Central memory CD4-positive, alpha-beta T cell (primary cell): Measurements from ENCODE around the gene PPIG.
"Not testable (repeated sequence)": the region's sequence is repeated elsewhere in the genome, so short reads cannot be mapped to it uniquely, and the experiment has no call there.

ENCODE experiments used
- DNase-seq: peaks from one replicate; pipeline ENCODE4 v3.0.0; 2022

PPIG gene

GRCh38 chr2:169596546-169596945 lies 12.4 kb downstream of the PPIG start:
- not testable (repeated sequence) for DNase-seq

- DNase-seq, result no peak
Measured at GRCh38 chr2:169598982-169599381, 14.8 kb downstream of the PPIG start.

GRCh38 chr2:169599568-169599967 lies 15.4 kb downstream of the PPIG start:
- no peak for DNase-seq

- no peak for DNase-seq
Measured at GRCh38 chr2:169609264-169609663, 25.1 kb downstream of the PPIG start.

GRCh38 chr2:169613876-169614275 lies 29.7 kb downstream of the PPIG start:
- DNase-seq, result no peak

- not testable (repeated sequence) for DNase-seq
Measured at GRCh38 chr2:169615982-169616381, 31.8 kb downstream of the PPIG start.

- no peak for DNase-seq
Measured at GRCh38 chr2:169619946-169620345, 35.8 kb downstream of the PPIG start.

DNA sequence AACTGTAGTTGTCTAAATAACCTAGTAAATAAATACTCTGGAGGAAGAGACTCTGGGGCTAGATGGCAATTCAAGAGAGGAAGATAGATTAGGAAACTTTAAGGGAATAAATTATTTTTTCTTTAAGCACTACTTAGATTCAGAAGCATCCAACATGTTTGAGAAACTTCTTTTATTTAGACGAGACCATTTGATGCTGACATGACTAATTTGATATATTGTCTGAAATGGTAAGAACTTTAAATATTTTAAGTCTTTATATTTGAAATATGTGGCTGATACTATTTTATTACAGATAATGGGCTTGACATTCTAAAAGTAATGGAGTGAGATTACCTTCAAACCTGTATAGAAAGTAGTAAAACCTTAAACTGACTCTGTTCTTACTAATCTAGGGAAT lies 36.4 kb downstream of the PPIG start:
- no peak for DNase-seq

DNA sequence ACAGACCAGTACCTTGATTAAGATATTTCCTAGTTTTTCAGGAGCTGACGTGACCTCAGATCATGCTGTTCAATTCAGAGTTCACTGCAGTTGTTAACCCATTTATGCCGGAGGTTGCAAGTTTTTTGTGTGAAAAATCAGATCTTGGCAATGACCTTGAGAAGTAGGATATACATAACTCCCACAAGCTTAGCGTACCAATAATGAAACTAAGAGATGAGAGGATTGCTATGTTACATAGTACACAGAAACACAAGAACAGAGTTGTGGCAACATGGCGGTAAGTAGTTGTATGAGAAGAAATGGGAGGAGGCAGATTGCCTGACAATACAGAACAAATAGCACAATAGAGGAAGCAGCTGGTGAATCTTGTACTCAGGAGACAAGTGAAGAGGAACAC lies 39.1 kb downstream of the PPIG start:
- no peak for DNase-seq

DNA sequence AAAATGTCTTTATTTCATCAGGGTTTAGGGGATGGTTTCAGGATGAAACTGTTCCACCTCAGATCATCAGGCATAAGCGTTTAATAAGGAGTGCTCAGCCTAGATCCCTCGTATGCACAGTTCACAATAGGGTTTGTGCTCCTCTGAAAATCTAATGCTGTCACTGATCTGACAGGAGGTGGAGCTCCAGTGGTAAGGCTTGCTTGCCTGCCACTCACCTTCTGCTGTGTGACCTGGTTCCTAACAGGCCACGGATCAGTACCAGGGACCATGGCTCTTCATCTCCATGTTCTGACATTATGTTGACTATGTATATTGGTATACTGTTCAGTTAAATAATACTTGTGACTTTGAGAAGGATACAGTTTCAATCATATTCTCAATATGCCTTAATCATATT lies 41.6 kb downstream of the PPIG start:
- no peak for DNase-seq

- DNase-seq, result no peak
Measured at GRCh38 chr2:169636440-169637097, 52.4 kb downstream of the PPIG start.

DNA sequence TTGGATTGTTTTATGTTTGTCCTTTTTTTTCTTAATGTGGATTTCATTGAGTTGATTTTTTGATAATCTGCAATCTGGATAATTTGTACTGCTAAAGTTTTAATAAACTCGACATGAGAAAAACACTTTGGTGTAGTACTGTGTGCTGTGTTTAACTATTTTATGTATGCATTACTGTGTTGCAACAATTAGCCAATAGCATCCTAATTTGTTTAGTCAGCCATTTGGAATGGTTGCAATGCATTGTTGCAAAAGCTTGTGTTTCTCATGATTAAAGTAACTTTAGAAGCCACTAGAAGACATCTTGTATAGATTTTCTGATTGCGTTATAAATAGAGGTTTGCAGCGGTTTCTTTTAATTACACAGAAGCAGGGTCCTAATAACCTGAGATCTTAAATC lies 53.5 kb downstream of the PPIG start:
- no peak for DNase-seq

- DNase-seq, result no peak
Measured at GRCh38 chr2:169640104-169640503, 56.0 kb downstream of the PPIG start.

DNA sequence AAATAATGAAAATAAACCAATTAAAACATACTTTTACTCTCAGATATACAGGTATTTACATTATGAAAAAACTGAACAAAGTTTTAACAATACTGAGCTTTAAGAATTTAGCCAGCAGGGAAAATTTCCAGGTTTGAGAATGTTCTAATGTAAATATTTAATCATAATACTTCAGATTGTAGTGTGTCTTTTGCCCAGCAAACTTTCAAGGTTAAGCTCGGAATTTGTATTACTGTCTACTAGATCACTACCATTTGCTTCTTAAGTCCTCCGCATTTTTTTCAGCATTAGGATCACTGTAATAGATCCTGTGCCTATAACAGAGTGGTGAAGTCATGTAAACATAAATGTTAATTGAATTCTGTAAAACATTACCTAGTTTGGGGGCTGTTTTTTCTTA lies 57.3 kb downstream of the PPIG start:
- DNase-seq, result no peak

GRCh38 chr2:169644173-169644572 lies 60.0 kb downstream of the PPIG start:
- no peak for DNase-seq

- DNase-seq, result no peak
Measured at GRCh38 chr2:169647496-169647895, 63.3 kb downstream of the PPIG start.

DNA sequence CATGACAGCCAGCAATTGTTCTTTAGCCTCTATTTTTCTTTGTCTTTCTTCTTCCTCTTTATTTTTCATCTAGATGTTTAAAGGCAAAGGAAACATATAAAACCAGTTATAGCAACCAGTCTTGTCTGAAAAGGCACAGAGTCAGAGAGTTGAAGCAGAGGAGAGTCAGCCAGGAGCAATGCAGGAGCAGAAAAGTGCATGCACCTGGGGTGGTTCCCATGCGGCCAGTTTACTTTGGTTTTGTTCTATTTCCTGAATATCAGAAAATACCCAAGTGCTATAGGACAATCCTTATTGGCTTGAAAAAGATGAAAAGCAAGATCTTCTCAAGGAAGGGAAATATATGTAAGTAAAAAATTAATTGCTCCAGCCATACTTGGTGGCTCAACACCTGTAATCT lies 65.1 kb downstream of the PPIG start:
- DNase-seq, result no peak

- no peak for DNase-seq
Measured at GRCh38 chr2:169653636-169654035, 69.5 kb downstream of the PPIG start.

GRCh38 chr2:169656164-169656563 lies 72.0 kb downstream of the PPIG start:
- no peak for DNase-seq

DNA sequence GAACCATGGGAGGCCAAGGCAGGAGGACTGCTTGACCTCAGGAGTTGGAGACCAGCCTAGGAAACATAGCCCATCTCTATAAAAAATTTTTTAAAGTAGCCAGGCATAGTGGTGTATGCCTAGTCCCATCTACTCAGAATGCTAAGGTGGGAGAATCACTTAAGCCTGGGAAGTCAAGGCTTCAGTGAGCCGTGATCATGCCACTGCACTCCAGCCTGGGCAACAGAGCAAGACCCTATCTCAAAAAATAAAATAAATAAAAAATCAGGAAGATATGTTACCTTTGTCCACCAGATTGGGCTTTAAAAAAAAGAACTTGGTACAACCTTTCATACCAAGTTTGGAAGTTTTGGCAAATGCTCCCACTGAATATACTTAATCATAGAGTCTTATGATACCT lies 74.7 kb downstream of the PPIG start:
- no peak for DNase-seq

DNA sequence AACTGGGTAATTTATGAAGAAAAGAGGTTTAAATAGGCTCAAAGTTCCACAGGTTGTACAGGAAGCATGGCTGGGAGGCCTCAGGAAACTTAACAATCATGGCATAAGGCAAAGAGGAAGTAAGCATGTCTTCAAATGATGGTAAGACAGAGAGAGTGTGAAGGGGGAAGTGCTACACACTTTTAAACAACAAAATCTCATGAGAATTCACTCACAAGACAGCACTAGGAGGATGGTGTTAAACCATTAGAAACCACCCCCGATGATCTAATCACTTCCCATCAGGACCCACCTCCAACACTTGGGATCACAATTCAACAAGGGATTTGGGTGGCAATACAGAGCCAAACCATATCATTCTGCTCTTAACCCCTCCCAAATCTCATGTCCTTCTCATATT lies 75.2 kb downstream of the PPIG start:
- DNase-seq, result no peak

- DNase-seq, result no peak
Measured at GRCh38 chr2:169661265-169661664, 77.1 kb downstream of the PPIG start.

GRCh38 chr2:169662744-169663143 lies 78.6 kb downstream of the PPIG start:
- DNase-seq, result no peak

- DNase-seq, result no peak
Measured at GRCh38 chr2:169663247-169663646, 79.1 kb downstream of the PPIG start.

DNA sequence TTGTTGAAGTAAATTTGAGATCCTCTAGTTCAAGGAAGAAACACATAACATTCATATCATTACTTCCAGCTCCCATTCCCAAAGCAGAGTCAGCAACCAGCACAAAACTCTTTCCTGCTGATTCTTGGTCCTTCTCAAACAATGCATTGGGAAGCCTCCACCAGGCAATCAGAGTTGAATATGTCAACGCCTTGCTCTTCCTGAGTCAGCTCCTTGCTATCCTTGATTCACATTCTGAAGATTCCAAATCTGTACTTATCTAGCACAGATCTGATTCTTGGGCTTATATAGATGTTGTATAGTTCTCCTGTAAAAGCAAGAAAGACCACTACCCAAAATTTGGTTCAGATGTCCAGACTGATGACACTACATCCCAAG lies 80.4 kb downstream of the PPIG start:
- no peak for DNase-seq
